KOPT-K1 (cell line): Measurements from ENCODE around the gene KRT13.

Source experiments
- H3K27ac ChIP-seq: fragments of 200-600 bp; sonication (generic); 2 replicates; pipeline ENCODE4 v1.5.1; 2016; ENCODE audit warnings: antibody characterized with exemption, mild to moderate bottlenecking, low read depth, low read length; ENCODE audit not compliant: poor library complexity, severe bottlenecking
- H3K36me3 ChIP-seq: fragments of 200-600 bp; sonication (generic); 2 replicates; pipeline ENCODE4 v1.5.1; 2017; ENCODE audit warnings: antibody characterized with exemption, mild to moderate bottlenecking, low read length, moderate library complexity; ENCODE audit not compliant: insufficient read depth
- H3K9me3 ChIP-seq: fragments of 200-600 bp; sonication (generic); 2 replicates; pipeline ENCODE4 v1.5.1; 2017; ENCODE audit warnings: antibody characterized with exemption, low read length, mild to moderate bottlenecking; ENCODE audit not compliant: insufficient read depth, poor library complexity, severe bottlenecking

KRT13 gene

DNA sequence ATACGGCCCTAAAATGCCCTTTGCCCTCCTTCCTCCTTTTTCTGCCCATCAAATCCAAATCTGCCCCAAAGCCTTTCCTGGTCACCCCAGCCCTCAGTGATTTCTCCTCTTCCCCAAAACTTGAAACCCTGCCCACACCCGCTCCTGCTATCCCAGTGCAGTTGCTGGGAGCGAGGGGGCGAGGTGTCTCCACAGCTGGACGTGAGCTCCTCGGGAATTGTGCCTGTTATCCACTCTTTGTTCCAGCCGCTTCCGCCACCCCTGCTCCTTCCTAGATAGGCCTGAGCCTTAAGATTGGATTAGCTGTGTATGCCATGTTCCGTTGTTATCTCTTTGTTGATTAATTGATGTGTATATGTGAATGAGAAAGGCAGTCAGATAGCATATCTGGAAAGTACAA lies 21.9 kb downstream of the KRT13 start:
- Histone ChIP-seq H3K27ac (no peak overlapping the region), H3K36me3 (no peaks in the 10 kb centered on the region), H3K9me3 (no peaks in the 10 kb centered on the region)

DNA sequence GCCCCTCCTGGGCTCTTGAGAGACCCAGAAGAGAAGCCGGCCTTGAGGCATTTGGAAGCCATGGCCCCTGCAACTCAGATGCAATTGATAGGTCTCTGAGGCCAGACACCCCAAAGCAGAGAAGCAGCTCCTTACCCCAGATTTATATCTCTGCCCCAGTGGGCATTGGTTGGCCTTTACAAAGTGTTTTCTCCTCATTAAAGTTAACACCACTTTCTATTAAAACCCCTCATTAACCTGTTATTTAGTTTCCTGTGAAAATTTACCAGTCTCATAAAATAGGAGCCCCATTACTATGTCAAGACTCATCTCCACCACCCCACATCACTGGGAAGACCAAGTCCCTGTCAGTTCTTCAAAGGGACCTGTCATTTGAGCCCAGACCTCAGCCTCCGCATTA lies 24.4 kb downstream of the KRT13 start, which contains the start of gene KRT35:
Gene KRT35 (minus strand): TSS at position 116 of the 400 bp plus-strand sequence. CDS start 54 bp downstream, at position 62.
- Histone ChIP-seq H3K9me3 (no peaks in the 10 kb centered on the region), H3K27ac (no peak within 1 kb of the TSS), H3K36me3 (no peaks in the 10 kb centered on the region)

DNA sequence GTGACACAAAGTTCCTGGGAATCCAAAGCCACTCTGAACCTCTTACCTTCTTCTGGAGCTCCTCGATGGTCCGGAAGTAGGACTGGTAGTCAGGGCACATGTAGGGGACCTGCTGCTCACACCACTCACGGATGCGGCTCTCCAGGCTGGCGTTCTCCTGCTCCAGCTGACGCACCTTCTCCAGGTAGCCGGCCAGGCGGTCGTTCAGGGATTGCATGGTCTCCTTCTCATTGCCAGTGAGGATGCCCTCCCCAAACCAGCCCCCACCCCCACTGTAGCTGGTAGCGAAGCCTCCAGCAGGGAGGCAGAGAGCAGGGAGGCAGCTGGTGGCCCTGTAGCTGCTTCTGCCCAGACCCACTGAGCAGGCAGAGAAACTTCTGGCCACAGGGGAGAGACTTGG lies 24.8 kb downstream of the KRT13 start:
- Histone ChIP-seq H3K36me3 (no peaks in the 10 kb centered on the region), H3K9me3 (no peaks in the 10 kb centered on the region), H3K27ac (no peak overlapping the region)

DNA sequence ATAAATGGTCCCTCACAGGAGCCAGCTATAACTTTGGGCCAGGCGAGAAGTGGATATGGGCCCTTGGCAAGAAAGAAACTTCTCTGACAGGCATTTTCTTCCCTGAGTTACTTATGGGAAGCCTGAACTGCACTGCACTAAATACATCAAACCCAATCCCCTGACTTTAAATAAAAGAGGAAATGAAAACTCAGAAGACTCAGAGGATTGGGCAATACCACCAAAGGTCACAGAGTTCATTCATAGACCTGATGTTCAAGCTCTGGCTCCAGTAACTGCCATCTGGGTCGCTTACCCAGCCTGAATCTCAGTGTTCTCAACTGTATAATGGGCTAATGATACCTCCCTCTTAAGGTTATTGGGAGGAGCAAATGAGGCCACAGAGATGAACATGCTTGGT lies 25.3 kb downstream of the KRT13 start:
- H3K9me3 ChIP-seq, result no peaks in the 10 kb centered on the region
- H3K36me3 ChIP-seq, result no peaks in the 10 kb centered on the region
- H3K27ac ChIP-seq, result no peak overlapping the region

DNA sequence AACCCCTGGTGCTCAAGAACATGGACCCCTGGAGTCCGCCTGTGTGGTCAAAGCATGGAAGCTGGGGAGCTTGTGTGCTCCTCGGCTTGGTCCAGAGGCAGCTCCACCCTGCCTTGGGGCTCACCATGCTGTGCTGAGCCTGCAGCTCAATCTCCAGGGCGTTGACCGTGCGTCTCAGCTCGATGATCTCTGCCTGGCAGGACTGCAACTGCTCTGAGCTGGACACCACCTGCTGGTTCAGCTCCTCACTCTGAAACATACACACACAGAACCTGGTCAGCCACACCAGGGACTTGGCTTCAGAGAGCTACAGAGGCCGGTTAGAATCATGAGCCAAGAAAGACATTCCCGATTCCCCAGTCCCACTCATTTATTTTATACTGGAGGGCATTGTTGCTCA lies 27.2 kb downstream of the KRT13 start:
- no peak overlapping the region for H3K27ac ChIP-seq
- no peaks in the 10 kb centered on the region for H3K9me3 ChIP-seq
- no peaks in the 10 kb centered on the region for H3K36me3 ChIP-seq

DNA sequence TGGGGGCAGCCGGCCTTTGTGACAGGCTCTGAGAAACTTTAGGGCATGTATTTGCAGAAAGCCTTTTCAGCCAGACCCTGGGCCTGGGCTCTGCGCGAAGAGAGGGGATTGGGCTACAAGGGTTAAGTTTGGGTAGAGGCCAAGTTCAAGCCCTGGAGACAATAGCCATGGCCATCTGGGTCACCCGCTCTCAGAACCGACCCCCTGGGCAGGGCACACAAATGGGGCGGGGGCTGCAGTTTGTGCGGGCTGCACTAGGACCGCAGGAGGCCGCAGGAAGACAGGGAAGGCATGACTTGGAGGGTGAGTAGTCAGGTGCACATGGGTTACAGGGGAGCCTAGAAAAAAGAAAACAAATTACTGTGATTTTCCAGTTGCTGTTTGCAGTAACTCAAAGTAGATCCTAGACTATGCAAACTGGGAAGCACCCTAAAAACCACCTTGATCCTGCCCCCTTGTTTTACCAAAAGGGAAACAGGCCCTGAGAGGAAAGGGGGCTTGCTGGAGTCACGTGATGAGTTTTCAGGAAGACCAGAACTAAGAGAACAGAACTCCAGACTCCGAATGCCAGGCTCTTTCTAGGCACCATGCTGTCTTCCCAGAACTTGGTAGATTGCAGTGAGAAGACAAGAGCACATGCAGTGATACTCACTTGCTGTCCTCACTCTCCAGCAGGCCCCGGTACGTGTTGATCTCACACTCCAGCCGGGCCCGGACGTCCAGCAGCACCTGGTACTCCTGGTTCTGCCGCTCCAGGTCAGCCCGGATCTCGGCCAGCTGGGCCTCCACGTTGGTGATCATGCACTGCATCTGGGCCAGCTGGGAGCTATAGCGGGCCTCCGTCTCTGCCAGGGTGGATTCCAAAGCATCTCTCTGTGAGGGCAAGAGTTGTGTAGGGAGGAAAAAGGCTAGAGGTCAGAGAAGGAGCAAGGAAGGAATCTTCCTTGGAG lies 28.3 kb downstream of the KRT13 start:
- no peak overlapping the region for H3K27ac ChIP-seq
- H3K9me3 ChIP-seq, result no peaks in the 10 kb centered on the region
- H3K36me3 ChIP-seq, result no peaks in the 10 kb centered on the region

DNA sequence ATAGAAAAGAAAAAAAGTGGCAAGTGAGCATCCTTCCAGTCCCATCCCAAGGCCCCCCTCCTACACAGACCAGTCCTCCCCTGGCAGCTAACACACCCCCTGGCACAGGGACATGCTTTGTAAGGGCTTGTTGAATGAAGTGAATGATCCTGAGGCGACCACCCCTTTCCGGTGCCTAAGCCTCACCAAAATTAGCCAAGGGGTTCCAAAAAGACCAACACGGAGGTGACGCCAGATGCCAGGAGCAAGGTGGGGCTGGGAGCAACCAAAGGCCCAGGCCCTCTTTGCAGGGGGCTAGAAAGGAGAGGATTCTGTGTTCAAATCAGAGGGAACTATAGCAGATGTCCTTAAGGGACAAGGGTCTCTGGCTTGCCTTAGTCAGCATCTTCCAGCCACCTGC lies 30.0 kb downstream of the KRT13 start:
- Histone ChIP-seq H3K9me3 (peaks cover 5% of the 10 kb centered on the region), H3K36me3 (no peaks in the 10 kb centered on the region), H3K27ac (no peak overlapping the region)

DNA sequence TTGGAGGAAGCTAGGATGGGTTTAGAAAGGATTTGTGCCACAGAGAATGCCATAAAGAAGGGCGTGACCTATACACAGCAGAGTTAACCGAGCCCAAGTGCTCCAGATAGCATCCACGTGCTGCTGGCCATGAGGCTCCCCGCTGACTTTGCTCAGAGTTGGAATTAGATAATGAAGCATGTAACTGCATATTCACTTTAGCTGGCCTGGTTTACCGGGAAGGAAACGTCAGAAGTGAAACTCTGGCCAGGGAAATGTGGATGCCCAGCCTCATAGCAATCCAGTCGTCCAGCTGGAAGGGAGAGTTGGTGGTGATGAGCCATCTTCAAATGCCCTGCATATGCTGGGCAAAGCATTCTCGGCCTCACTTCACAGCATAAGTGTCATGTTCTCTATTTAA lies 30.5 kb downstream of the KRT13 start:
- Histone ChIP-seq H3K27ac (no peak overlapping the region), H3K9me3 (peaks cover 5% of the 10 kb centered on the region), H3K36me3 (no peaks in the 10 kb centered on the region)

DNA sequence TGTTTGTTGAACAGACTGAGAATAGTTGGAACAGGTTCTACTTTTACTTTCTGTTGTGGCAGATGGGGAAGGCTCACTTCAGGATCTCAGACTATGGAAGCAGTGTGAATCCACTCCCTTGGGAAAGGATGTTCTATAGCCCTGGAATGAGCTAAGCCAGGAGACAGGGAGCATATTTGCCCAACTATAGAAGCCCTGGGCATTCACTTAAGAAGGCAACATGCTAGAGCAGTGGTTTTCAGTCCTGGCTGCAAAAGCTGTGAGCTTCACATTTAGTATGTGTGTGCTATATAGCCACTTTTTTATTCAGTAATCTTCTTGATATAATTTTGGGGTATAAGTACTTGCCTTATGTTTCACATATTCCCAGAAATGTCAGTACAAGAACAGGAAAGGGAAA lies 37.1 kb downstream of the KRT13 start:
- H3K9me3 ChIP-seq, result peaks cover 15% of the 10 kb centered on the region
- no peak overlapping the region for H3K27ac ChIP-seq
- H3K36me3 ChIP-seq, result no peaks in the 10 kb centered on the region

DNA sequence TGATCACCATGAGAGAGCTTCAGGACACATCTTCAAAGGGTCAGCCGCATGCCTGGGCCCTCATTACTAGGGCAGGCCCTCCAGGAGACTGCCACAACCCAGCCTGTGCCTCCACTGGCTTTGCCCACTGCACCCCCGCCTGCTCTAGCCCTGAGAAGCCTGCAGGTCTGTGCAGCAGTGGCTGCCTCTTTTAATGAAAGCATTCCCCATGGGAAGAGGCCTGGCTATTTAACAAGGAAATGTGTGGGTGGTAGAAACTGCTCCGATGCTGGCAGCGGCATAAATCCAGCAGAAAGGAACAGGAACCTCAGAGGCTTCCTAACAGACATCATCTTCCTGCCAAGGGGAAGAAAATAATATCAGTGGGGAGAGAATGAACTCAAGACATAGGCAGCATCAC lies 37.9 kb downstream of the KRT13 start:
- H3K27ac ChIP-seq, result no peak overlapping the region
- H3K9me3 ChIP-seq, result peaks cover 15% of the 10 kb centered on the region
- no peaks in the 10 kb centered on the region for H3K36me3 ChIP-seq

DNA sequence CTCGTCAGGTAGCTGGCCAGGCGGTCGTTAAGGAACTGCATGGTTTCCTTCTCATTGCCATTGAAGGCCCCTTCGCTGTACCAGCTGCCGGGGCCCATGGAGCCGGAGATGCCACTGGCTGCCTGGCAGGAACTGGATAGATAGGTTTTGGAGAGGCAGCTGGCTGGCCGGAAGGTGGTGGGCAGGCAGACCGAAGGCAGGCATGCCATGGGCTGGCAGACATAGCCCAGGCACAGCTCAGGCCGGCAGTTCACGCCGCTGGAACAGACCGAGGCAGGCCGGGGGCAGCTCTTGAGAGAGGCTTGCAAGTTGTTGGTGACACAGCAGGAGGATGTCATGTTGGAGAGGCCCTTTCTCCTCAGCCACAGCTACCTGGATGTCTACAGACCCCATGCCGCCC lies 38.4 kb downstream of the KRT13 start, which contains the start of gene KRT32:
Gene KRT32 (minus strand): TSS at position 399 of the 400 bp plus-strand sequence. CDS start 61 bp downstream, at position 338.
- Histone ChIP-seq H3K9me3 (peaks cover 14% of the 10 kb centered on the region), H3K27ac (no peak within 1 kb of the TSS), H3K36me3 (no peaks in the 10 kb centered on the region)

DNA sequence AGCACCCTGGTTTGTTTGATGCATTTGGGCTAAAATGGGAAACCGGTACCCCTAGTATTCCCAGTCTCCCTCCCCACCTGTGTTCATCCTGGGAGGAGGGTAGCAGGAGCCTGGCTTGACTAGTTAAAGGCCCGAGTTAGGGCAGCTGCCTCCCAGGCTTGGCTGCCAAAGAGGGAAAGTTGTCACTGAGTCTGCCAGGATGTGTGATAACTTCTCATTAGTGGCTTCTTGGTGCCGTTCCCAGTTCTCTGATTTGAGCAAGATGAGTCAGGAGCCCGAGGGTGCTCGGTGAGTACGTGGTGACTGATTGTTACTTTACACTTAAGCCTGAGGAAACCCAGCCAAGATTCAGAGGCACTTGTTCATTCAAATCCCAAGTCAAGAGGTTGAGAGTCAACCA lies 40.7 kb downstream of the KRT13 start:
- Histone ChIP-seq H3K9me3 (peaks cover 10% of the 10 kb centered on the region), H3K36me3 (no peaks in the 10 kb centered on the region), H3K27ac (no peak overlapping the region)

DNA sequence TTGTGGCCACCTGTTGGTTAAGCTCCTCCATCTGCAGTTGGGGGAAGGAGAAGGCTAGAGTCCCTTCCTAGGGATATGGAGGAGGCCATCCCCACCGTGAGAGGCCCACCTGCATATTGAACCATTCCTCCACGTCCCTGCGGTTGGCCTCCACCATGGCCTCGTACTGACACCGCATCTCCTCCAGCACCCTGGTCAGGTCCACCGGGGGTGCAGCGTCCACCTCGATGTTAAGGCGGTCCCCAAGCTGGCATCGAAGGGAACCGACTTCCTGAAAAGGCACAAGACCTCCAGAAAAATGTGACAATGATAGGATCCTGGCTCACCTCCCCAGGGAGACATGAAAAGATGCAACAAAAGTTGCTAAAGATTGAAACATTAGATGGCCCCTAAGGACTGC lies 41.2 kb downstream of the KRT13 start:
- Histone ChIP-seq H3K36me3 (no peaks in the 10 kb centered on the region), H3K9me3 (peaks cover 10% of the 10 kb centered on the region), H3K27ac (no peak overlapping the region)

DNA sequence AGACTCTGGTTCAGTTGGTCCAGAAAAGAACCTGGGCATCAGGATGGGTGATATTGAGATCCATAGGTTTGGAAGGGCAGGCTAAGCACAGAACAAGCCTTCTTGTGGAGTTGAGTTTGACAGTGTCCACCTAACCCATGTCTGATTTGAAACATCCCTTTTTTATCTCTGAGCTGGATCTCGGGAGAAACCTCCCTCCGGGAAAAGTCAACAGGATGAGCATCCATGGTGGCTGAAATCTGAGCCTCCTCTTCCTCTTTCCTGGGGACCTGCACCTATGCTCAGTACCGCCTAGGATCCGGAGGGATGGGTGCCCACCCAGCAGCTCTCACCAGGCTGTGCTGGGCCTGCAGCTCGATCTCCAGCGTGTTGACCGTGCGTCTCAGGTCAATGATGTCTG lies 41.7 kb downstream of the KRT13 start:
- Histone ChIP-seq H3K27ac (no peak overlapping the region), H3K9me3 (peaks cover 9% of the 10 kb centered on the region)

DNA sequence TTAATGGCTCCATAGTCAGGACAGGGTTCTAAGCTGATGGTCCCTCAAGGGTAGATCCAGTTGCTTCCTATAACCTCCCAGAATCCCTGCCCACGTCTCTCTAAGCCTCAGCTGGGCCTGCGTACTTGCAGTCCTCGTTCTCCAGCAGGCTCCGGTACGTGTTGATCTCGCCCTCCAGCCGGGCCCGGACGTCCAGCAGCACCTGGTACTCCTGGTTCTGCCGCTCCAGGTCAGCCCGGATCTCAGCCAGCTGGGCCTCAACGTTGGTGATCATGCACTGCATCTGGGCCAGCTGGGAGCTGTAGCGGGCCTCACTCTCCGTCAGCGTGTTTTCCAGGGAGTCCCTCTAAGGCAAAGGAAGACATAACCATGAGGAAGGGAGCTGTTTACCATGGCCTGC lies 42.7 kb downstream of the KRT13 start:
- Histone ChIP-seq H3K9me3 (no peaks in the 10 kb centered on the region), H3K36me3 (no peaks in the 10 kb centered on the region), H3K27ac (no peak overlapping the region)

More for the DNA sequence above, 41.7 kb downstream of the KRT13 start:
- no peaks in the 10 kb centered on the region for H3K36me3 ChIP-seq

DNA sequence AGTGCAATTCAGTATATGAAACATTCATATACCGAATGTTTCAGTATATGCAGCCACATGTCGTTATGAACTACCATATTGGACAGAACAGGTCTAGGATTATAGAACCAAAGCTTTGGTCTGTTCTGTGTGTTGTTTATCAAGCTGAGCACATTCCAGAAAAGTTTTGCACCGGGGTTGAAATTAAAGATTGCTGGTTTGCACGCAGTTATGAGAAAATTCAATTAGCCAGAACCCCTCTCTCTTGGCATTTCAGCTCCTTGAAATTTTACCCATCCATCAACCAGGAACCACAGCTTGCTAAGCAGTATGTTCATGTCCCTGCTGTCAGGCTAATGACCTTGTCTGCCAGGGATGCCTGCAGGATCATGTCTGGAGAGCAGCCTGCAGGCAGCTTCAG lies 47.7 kb downstream of the KRT13 start:
- Histone ChIP-seq H3K9me3 (no peaks in the 10 kb centered on the region), H3K27ac (no peak overlapping the region), H3K36me3 (no peaks in the 10 kb centered on the region)
